Endodermal cell (in vitro differentiated cells): Measurements from ENCODE around the gene CTTNBP2NL. TPM values are rescaled to one million over a fixed set of nuclear protein-coding genes. Genes with fewer than 3 reads are reported as not detected.

Experiments used
- DNase-seq: peaks from one replicate; pipeline ENCODE4 v3.0.0-alpha.2; 2017
- H3K27ac ChIP-seq: 2 replicates; pipeline ENCODE4 v1.5.1; 2013; ENCODE audit warnings: mild to moderate bottlenecking, low read depth, low read length, moderate library complexity
- H3K27me3 ChIP-seq: 2 replicates; pipeline ENCODE4 v1.6.1; 2013; ENCODE audit warnings: mild to moderate bottlenecking, low read length, moderate library complexity; ENCODE audit not compliant: insufficient read depth, control insufficient read depth, poor library complexity, severe bottlenecking
- H3K36me3 ChIP-seq: 2 replicates; pipeline ENCODE4 v1.7.0; 2013; ENCODE audit warnings: mild to moderate bottlenecking, low read length, moderate library complexity; ENCODE audit not compliant: control insufficient read depth, insufficient read depth
- H3K4me1 ChIP-seq: one replicate; pipeline ENCODE4 v1.7.0; 2013; ENCODE audit warnings: low read length; ENCODE audit not compliant: control insufficient read depth, insufficient read depth
- H3K4me3 ChIP-seq: 2 replicates; pipeline ENCODE4 v1.5.1; 2013; ENCODE audit warnings: mild to moderate bottlenecking, low read length, moderate library complexity
- H3K9ac ChIP-seq: 2 replicates; pipeline ENCODE4 v1.6.1; 2013; ENCODE audit warnings: mild to moderate bottlenecking, low read length, moderate library complexity; ENCODE audit not compliant: poor library complexity, severe bottlenecking; ENCODE audit errors: extremely low read depth
- H3K9me3 ChIP-seq: 2 replicates; pipeline ENCODE4 v1.6.1; 2013; ENCODE audit warnings: mild to moderate bottlenecking, low read length, moderate library complexity; ENCODE audit not compliant: control insufficient read depth
- H3K27ac Mint-ChIP-seq: 2 replicates; pipeline ENCODE4 v1.8.0; 2020; ENCODE audit warnings: mixed read lengths
- H3K27me3 Mint-ChIP-seq: 2 replicates; pipeline ENCODE4 v1.8.0; 2021; ENCODE audit warnings: mild to moderate bottlenecking, mixed read lengths; ENCODE audit not compliant: insufficient read depth
- H3K36me3 Mint-ChIP-seq: 2 replicates; pipeline ENCODE4 v1.8.0; 2020; ENCODE audit warnings: low read depth, mixed read lengths
- H3K4me1 Mint-ChIP-seq: 2 replicates; pipeline ENCODE4 v1.8.0; 2020; ENCODE audit warnings: mixed read lengths
- H3K4me3 Mint-ChIP-seq: 2 replicates; pipeline ENCODE4 v1.8.0; 2020; ENCODE audit warnings: mild to moderate bottlenecking, moderate library complexity, mixed read lengths
- H3K9me3 Mint-ChIP-seq: 2 replicates; pipeline ENCODE4 v1.8.0; 2020; ENCODE audit warnings: mild to moderate bottlenecking, mixed read lengths
- WGBS, 2 experiments: methylation state at CpG; one replicate each; pipeline versions ENCODE4 v1.1.5 to v1.1.7; 2013; ENCODE audit warnings: missing lambda C conversion rate in 2 of 2, mixed read lengths in 1 of 2; ENCODE audit not compliant: insufficient coverage in 1 of 2, insufficient read length in 1 of 2; 5-methylcytosine and 5-hydroxymethylcytosine counted together
- total RNA-seq, 2 donors: library from RNA; stranded (reverse); fragmentation: NEBNext Ultra II Directional in 1 of 2; extraction: Animal tissue kit (Norgen Biotek cat#: 25700) in 1 of 2; gene quantifications; 2 replicates in 1 of 2; 3 replicates in 1 of 2; pipeline ENCODE4 v1.2.1, GENCODE V29; 2021
- TF ChIP-seq, protein P1 (sequence below): fragments of 200-600 bp; sonication (generic); conservative IDR thresholded peaks from 2 replicates; pipeline ENCODE4 v1.5.0; 2021; ENCODE audit warnings: antibody characterized with exemption, mild to moderate bottlenecking

CTTNBP2NL gene
- total RNA-seq, 2 donors from 2014 or later, result 36.0 to 41.5 TPM

DNA sequence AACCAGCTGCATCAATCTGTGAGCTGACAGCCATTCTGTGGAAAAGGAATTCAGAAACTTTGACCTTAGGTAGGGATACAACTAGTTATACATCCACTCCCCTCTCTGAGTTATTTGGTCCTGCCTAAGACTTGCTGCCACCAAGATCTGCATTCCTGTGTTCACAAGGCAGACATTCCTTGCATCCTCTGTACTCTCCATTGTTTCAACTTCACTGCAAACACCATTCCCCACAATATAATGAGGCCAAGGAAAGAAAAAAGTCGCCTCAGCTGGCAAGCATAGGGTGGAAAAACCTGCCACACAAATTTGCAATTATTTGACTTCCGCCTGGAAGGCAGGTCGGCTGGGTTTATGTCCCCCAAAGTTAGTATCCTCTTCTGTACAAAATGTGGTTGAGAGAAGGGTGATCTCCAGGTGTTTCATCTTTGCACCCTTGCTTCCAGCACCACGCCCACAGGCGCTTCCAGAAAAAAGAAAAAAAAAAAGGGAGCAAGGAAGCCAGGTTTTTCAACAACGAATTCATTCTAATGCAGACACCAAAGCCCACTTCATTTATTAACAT is 676 bp upstream of the CTTNBP2NL start:
- Mint-ChIP-seq H3K27ac (peak overlapping the region; percentile 99), H3K27me3 (peaks cover 6% of the 10 kb centered on the region), H3K36me3 (no peaks in the 10 kb centered on the region), H3K9me3 (no peaks in the 10 kb centered on the region), H3K4me3 (peak overlapping the region; percentile 99), H3K4me1 (peaks cover 34% of the 10 kb centered on the region)
- peak overlapping the region; percentile 86 for H3K27ac ChIP-seq
- peaks cover 5% of the 10 kb centered on the region for H3K4me1 ChIP-seq
- TF ChIP-seq, protein P1, sequence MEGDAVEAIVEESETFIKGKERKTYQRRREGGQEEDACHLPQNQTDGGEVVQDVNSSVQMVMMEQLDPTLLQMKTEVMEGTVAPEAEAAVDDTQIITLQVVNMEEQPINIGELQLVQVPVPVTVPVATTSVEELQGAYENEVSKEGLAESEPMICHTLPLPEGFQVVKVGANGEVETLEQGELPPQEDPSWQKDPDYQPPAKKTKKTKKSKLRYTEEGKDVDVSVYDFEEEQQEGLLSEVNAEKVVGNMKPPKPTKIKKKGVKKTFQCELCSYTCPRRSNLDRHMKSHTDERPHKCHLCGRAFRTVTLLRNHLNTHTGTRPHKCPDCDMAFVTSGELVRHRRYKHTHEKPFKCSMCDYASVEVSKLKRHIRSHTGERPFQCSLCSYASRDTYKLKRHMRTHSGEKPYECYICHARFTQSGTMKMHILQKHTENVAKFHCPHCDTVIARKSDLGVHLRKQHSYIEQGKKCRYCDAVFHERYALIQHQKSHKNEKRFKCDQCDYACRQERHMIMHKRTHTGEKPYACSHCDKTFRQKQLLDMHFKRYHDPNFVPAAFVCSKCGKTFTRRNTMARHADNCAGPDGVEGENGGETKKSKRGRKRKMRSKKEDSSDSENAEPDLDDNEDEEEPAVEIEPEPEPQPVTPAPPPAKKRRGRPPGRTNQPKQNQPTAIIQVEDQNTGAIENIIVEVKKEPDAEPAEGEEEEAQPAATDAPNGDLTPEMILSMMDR, result no peak
- H3K9me3 ChIP-seq, result no peaks in the 10 kb centered on the region
- H3K9ac ChIP-seq, result peak overlapping the region; percentile 92
- H3K27me3 ChIP-seq, result no peaks in the 10 kb centered on the region
- H3K36me3 ChIP-seq, result no peaks in the 10 kb centered on the region
- 21 to 24% methylated on average over 3 to 6 of the region's 6 CpGs for WGBS, 2 experiments
- peak overlapping the region; percentile 97 for H3K4me3 ChIP-seq
- DNase-seq, result peak; percentile 50

DNA sequence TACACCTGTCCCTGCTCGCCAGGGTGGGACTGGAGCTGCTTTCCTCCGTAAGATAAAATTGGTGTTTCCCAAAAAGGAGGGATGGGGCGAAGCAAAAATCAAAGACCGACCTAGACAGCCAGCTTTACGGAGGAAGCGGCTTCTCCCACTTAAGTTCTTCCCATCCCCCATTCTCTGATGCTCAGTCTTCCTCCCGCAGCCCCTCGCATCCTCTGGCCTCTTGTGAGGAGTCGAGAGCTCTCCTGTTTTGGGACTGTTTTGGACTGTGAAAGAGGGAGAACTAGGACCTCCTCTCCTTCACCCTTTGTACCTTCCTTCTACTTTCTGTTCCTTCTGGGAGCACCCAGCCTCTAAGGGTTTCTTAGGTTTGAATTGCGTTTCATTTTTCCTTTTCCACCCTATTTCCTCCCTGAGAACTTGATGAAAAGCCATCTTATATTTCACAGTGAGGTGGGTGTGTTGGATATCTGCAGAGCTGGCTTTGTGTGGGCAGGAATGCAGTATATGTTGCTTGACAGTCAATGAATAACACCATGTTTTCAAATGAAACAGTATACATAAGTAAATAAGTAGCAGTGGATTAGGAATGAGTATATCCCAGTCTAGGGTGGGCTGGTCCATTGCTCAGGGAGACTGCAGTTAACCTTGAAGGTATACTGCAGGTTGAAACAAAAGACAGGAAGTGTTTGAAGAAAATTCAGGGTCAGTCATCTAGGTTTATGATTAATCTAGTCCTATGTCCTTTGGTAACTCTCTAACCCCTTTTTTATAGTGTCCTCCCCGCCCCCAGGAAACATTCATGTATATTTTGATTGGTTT is 848 bp downstream of the CTTNBP2NL start:
- no peaks in the 10 kb centered on the region for H3K27me3 ChIP-seq
- H3K27me3 Mint-ChIP-seq, result peaks cover 2% of the 10 kb centered on the region
- peaks cover 5% of the 10 kb centered on the region for H3K4me1 ChIP-seq
- 10 to 20% methylated on average over 3 to 10 of the region's 11 CpGs for WGBS, 2 experiments
- peak overlapping the region; percentile 26 for H3K27ac ChIP-seq
- H3K36me3 ChIP-seq, result no peaks in the 10 kb centered on the region
- DNase-seq, result no peak
- H3K4me1 Mint-ChIP-seq, result peaks cover 26% of the 10 kb centered on the region
- H3K36me3 Mint-ChIP-seq, result no peaks in the 10 kb centered on the region
- TF ChIP-seq, protein P1, result no peak
- peak overlapping the region; percentile 97 for H3K4me3 ChIP-seq
- no peaks in the 10 kb centered on the region for H3K9me3 ChIP-seq
- H3K4me3 Mint-ChIP-seq, result peak overlapping the region; percentile 99
- H3K27ac Mint-ChIP-seq, result peak overlapping the region; percentile 99
- H3K9me3 Mint-ChIP-seq, result no peaks in the 10 kb centered on the region
- H3K9ac ChIP-seq, result peak overlapping the region; percentile 92

DNA sequence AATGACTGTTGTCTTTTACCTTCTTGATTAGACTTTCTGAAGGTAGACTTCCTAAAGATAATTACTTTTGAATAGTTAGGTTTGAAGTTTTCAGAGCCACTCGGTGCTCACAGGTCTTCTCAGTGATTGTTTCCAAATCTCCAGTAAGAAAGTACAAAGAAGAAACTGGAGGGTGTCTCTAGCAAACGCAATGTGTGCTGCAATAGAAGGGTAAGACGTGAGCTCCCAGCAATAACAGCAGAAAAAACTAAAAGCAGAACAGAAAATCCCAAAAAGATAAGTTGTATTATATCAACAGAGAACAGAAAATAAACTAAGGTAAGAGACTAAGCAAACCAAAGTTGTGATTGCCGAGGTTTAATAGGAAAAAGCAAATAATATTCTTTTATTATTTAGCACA is 1.8 kb downstream of the CTTNBP2NL start:
- Histone ChIP-seq H3K4me3 (peak overlapping the region; percentile 97), H3K27ac (no peak overlapping the region), H3K4me1 (peaks cover 5% of the 10 kb centered on the region), H3K9me3 (no peaks in the 10 kb centered on the region), H3K27me3 (no peaks in the 10 kb centered on the region), H3K36me3 (no peaks in the 10 kb centered on the region), H3K9ac (no peak overlapping the region)
- Mint-ChIP-seq H3K4me3 (peak overlapping the region; percentile 99), H3K4me1 (peaks cover 32% of the 10 kb centered on the region), H3K27me3 (peaks cover 2% of the 10 kb centered on the region), H3K9me3 (no peaks in the 10 kb centered on the region), H3K27ac (no peak overlapping the region), H3K36me3 (no peaks in the 10 kb centered on the region)
- DNase-seq, result no peak
- WGBS, 2 experiments, result 88% methylated on average over 4 of the region's 4 CpGs; no CpG with 5 or more reads in 1 of the 2 experiments
- TF ChIP-seq, protein P1, result no peak
